ENCODE results near the gene ARVCF.

ARVCF gene

DNA sequence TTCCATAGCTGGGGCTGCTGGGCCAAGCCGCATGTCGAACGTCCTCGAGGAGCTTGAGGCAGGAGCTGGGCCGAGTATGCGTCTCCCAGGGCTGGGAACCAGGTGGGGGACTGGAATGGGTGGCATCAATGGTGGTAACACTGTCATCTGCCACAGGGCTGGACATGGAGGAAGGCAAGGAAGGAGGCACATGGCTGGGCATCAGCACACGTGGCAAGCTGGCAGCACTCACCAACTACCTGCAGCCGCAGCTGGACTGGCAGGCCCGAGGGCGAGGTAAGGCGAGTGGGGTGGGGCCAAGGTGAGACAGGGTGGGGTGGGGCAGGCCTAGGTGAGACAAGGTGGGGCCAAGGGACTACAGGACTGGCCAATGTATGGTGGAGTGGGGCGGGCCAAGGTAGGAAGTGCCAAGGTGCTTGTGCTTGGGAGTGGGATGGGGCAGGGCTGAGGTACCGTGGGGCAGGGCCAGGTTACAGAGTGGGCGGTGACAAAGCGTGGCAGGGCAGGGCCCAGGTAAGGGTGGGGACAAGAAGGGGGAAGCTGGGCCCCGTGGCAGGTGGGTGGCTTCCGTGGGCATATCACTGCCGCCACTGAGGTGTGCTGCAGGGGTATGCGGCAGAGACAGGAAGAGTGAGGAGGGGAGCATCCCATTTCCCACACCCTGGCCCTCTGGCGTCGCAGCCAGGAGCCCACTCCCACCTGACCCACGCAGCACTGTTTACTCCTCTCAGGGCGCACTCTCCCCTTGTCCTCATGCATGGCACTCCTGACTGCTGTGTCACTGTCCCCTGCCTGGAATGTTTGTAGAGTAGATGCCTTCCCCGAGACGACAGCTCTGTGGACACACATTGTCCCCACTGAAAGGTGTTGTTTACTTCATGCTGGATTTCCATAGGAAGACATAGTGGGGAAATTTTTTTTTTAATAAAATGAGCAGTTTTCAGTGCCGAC is 36.0 kb upstream of the ARVCF start:
- no peak for DNase-seq

GRCh38 chr22:20051927-20052308 is 35.3 kb upstream of the ARVCF start:
- DNase-seq: no peak

DNA sequence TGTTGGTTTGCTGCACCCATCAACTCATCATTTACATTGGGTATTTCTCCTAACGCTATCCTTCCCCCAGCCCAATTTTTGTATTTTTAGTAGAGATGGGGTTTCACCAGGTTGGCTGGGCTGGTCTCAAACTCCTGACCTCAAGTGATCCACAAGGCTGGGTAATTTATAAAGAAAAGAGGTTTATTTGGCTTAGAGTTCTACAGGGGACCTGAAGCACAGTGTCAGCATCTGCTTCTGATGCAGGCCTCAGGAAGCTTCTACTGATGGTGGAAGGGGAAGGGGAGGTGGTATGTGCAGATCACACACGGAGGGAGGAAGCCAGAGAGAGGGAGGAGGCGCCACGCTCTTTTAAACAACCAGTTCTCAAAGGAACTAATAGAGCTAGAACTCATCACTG is 30.1 kb upstream of the ARVCF start:
- DNase-seq: no peak

DNA sequence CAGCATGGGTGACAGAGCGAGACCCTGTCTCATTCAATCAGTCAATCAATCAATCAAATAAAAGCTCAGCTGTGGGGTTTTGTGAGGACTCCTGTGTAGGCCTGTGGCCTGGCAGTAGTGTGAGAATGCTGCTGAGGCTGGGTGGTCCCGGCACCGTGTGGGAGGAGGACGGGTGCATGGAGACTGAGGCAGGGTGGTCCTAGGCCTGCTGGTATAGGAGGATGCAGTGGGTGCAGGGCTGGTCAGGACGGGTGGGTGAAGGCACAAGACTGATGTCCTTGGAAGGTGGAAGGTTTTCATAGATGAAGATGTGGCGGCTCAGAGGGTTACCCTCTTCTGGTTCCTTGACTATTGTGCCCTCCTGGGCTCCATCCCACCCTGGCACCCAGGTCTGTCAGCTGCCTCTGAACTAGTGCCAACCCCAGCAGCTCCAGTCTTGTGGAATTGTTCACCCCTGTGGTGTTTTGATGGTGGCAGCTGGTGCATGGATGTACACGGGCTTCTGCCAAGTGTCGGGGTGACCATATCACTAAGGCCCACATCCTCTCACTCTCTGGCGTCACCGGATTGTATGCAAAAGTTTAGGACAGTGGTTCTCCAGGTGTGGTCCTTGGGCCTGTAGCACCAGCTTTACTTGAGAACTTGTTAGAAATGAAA is 28.0 kb upstream of the ARVCF start:
- no peak for DNase-seq

DNA sequence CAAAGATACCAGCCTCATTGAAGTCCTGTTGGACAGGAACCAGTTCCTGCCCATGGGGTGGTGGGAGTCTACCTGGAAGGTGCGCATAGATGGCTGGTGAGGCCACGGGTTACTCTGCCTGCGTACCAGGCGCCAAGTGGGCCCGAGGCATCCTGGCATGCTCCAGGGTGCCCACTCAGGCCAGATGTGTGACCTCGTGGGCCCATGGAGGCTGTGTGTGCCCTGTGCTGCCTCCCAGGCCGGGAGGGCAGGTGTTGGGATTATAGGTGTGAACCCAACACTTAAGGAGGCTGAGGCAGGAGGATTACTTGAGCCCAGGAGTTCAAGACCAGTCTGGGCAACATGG is 27.3 kb upstream of the ARVCF start:
- no peak for DNase-seq

DNA sequence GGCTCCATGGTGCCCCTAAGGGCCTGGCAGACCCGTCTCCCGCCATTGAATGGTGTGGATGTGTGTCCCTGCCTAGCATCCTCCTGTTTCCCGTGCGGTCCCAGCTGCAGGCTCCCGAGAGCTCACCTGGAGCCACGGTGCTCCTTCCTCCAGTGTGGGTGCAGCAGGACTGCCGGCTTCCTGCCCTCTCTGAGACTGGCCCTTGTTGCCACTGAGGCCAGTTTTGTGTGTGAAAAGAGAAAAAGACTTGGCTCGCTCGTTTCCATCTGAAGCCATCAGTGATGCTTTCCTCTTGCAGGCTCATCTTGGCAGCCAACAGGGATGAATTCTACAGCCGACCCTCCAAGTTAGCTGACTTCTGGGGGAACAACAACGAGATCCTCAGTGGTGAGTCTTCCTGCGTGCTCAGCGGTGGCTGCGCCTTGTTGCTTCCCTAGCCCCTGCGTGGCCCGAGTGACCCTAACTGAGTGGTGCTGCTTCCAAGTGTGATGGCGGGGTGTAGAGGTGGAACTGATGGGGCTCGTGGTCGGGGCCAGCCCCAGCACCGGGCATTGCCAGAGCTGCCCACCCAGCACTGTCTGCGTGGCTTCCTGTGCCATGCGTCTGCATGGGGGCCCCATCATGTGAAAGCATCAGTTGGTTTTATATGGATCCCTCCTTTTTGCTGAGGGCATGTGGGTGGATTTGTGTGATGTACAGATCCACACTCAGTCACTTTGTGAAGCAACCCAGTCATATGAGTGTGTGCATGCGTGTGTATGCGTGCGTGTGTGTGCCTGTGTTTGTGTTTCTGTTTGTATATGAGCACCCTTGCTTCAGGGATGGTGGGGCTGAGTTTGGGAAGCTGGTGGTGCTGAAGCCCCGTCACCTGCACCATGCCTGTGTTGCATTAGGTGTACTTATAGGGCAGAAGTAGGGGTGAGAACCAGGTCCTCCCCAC is 26.7 kb upstream of the ARVCF start:
- no peak for DNase-seq

- no peak for DNase-seq
Observed at GRCh38 chr22:20040327-20041200, 23.9 kb upstream of the ARVCF start.

DNA sequence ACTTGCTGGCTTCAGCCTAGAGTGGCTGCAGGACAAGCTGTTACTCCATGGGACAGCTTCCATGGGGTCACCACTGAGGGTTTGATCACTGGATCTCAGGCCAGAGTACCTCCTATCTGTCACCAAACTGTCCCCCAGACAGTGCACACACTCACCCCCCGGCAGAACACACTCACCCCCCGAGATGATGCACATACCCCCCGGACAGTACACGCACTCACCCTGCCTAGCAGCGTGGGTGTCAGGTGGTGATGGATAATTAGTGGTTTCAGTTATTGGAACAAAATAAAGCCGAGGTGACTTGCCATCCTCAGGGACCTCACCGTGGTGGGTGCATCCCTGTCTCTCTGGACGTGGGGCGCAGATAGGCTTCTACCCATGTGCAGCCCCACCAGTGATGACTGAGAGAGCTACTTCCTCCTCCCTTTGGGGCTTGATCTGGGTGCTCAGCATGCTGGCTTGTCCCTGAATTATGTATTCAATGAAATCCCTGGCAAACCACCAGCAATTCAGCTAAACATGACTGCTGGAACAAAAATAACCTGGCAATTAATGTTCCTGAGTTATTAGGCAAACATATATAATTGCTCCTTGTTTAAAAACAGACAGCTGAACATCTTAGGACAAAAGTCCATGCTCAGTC is 23.2 kb upstream of the ARVCF start:
- DNase-seq: peak in 1 of 2 experiments; percentile 34

DNA sequence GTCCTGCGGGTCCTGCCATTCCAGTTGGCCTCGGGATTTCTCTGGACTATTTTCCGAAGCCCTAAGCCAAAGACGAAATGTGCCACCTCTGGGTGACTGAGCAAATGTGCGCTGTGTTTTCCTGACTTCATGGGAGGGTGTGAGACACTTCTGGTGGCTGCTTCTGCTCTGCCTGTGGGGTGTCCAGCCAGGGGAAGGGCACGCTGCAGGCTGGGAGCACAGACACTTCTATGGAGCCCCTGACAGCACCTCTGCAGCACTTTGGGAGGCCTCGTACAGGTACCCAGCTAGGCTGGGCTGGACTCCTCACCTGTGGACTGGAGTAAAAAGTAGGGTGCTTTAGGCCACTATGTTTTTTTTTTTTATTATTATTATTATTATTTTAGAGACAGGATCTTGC is 22.0 kb upstream of the ARVCF start:
- DNase-seq: no peak

DNA sequence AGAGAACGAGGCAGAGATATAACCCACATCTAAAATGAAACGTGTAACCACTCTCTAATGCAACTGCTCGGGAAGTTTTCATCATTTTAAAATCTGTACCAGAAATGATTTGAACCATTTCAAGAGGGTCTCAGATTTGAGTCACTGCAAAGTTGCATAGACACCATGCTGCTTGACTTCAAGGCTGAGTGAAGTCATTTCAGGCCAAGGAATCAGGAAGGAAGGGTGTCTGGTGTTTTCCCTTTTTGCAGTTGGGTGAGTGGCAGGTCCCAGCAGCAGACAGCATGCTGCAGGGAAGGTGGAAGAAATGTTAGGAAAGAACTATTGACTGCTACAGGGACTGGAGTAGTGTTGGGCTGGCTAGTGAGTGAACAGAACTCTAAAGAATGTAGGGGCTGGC is 20.8 kb upstream of the ARVCF start:
- DNase-seq: no peak

DNA sequence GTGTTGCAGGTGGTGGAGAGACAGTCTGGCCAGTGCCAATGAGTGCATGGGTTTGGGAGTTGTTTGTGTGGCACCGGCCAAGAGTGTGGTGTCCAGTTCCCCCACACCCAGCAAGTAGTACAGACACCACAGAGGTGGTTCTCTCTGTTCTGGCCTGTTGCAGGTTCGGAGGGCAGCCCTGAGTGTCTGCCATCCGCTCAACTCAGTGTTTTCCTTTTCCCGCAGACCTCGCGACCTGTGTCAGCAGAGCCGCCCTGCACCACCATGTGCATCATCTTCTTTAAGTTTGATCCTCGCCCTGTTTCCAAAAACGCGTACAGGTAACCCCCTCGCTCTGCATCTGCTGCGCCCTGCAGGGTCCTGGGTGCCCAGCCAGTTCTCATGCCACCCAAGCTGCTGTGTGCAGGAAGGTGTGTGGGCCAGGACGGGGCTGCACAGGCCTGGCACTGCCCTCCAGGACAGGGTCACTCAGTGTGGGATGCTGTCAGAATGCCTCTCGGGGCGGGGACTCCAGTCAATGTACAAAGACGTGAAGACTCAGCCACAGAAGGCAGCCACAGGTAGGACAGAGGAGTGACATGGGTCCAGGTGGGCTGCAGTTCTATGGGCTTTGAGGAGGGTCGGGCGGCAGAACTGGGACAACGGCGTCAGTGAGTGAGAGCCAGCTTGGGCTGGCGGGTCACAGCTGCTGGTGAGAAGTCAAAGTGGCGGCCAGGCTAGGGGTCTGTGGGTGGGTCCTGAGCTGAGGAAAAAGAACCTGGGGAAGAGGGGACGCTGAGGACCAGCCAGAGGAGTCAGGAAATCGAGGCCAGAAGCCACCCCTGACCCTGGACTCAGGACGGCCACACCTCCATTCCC is 20.1 kb upstream of the ARVCF start:
- no peak for DNase-seq

- DNase-seq: no peak
Observed at GRCh38 chr22:20036084-20036482, 19.5 kb upstream of the ARVCF start.

- DNase-seq: no peak
Observed at GRCh38 chr22:20035375-20036083, 18.9 kb upstream of the ARVCF start.

DNA sequence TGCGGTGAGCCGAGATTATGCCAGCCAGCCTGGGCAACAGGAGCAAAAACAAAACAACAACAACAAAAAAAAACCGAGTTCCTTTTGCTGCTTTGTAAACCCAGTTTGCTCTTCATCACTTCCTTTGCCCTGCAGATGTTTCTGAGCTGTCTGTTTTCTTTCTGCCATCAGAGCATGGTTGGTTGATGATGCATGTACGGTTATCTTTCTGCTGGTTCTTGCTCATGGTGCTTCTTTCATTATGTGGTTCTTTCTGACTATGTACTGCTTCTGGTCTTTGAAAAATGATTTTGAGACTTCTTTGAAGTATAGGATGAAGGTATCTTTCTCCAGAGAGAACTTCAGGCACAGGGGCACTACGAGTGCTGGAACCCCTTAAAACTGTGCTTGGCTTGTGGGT is 17.5 kb upstream of the ARVCF start:
- no peak for DNase-seq

DNA sequence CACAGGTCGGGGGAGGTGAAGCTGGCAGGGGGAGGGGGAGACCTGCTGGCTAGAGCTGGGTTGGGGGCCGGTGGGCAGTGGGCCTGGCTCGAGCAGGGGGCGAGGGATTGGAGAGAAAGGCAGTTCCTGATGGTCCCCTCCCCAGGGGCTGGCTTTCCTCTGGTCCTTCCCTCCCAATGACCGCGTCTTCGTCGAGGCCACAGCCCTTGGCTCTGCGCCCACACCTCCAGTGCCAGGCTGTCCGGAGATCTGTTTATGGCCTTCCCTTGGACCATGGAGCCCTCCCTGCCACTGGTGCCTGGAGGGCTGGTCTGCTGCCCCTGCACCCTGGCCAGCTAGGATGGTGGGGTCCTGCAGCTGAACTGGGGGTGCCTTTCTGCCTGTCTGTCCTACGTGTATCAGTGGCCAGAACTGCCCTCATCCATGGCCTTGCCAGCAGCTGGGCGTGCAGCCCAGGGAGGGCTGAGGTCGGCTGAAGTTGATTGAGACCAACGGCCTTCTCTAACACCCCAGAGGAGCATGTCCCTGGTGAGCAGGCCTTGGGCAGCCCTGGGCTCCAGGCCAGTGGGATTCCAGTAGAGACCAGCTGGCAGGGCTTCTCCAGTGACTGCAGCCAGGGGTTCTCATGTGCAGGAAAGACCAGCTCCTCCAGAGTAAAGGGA is 16.6 kb upstream of the ARVCF start:
- DNase-seq: no peak

DNA sequence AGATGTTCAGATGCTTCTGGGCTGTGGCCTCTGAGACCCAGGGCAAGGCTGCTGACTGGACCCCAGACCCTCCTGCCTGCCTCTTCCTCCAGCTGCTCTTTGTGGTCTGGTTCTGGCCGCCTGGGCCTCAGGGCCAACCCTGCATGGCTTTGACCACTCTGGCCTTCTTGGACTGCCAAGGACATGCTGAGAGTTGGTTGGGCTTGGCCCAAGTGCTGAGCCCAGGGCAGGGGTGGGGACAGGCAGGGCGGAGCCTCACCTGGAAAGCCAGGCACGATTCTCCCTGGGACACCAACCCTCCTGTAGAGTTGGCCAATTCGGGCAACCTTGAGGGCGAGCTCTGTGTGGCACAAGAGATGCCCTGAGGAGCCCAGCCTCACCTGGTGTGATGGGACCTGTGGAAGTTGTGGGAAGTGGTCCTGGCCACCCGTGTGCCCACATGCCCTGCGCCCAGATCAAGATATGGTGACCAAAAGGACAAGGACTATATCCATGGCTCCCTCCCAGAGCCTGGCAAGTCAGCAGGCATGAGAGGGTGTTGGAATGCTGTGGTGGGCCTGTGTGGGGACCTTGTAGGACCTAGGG is 15.9 kb upstream of the ARVCF start:
- DNase-seq: no peak

DNA sequence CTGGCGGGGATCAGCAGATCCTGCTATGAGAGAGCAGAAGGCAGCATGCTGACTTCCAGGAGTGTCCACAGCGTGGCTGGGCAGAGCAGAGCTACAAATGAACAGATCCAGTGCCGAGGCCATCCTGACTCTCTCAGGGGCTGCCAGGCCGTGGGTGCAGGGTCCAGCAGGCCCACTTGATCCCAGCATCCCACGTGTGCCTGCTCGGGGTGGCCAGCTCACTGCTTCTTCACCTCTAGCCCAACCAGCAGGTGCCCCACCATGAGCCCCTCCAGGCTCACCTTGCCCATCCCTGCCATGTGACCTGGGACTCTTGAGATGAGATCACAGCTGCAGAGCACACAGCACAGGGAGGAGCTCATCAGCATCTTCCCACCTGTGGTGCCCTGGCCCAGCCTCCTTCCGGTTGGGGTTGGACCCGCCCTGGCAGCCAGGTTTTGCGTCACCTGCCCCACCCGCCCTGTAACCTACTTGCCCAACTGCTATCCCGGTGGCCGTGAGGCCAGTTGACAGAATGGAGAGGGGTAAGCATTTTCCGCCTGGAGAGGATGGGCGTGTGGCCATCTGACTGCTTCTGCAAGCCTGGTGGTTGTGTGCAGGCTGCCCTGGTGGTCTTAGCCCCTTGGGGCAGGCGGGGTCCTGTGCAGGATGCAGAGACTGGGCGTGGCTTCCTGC is 15.2 kb upstream of the ARVCF start:
- no peak for DNase-seq

GRCh38 chr22:20029550-20030225 is 13.1 kb upstream of the ARVCF start:
- DNase-seq: no peak
